NCI-H187 treated with DMSO at 0.1 percent for 48 hours (cell line): ENCODE measurements around the gene ELL3.
"Not testable (repeated sequence)": the region's sequence is repeated elsewhere in the genome, so short reads cannot be mapped to it uniquely, and the experiment has no call there.

Source experiments
- DNase-seq: peaks from one replicate; lab custom pipeline; 2025; lab: John Stamatoyannopoulos, UW

The ELL3 gene

GRCh38 chr15:43791993-43792760 is 15.4 kb upstream of the ELL3 start, which contains the start of gene SERF2:
Gene SERF2, plus strand, starts transcription at chr15:43792320. Its CDS starts 57 bp downstream, at chr15:43792377.
- peak; percentile 58 for DNase-seq

DNA sequence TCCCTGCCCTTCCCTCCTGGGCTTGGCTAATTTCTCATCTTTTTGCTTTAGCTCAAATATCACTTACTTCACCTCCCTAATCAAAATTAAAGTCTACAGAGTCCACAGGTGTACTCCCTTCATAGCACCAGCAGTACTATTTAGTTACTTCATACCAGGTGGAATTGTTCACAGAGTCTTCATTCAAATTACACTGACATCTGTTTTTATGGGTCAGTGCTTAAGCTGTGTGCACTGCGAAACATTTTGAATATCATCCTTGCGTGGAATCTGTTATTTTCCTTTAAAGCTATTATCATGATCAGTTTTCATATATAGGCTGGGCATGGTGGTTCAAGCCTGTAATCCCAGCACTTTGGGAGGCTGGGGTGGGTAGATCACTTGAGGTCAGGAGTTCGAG is 12.6 kb upstream of the ELL3 start:
- no peak for DNase-seq

DNA sequence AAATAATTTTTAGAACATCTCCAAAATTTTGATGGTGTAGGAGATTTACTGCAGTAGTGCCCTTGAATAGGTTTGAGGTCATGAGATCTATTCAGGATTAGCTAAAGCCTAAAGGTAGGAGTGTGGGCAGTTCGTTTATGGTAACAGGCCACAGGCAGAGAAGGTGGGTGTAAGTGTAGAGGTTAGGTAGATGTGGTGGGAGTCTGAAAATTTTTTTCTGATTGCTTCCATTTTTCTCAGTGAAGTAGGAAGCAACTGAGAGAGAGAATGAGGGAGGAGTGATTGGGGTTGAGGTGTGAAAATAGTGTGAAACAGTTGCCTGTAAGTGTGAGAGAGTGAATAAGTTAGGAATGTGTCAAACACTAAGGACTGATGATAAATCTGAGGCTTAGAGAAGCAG is 2.2 kb upstream of the ELL3 start:
- DNase-seq: no peak

DNA sequence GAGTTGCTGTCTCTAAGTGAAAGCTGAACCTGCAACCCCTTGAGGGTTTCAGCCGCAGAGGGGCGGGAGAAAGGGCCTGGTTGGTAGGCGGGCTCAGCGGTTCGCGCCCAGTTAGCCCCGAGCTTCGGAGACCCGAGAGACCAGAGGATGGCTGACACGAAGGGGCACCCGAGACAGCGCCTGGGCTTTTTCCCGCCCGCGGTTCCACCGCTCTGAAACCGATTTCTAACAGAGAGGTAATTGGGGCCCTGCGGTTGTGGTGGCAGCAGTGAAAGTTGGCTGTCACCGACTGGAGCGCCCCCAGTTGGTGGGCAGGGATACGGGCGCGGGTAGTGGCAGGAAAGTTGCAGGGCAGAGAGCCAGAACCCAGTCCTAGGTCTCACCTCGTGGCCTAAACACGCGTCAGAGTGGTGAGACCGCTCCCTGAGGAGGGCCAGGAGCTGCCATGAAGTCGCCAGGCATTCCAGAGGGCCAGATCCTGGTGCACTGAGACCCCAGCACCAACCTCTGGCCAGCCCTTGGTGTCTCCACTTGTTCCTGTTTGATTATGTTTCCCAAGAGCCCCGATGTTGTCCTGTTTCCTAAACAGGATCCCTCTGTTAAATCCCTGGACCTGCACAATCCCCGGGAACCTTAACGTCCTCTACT is 625 bp upstream of the ELL3 start:
- no peak for DNase-seq

GRCh38 chr15:43776101-43776717 is 557 bp downstream of the ELL3 start:
- no peak for DNase-seq

GRCh38 chr15:43775411-43775965 is 1.3 kb downstream of the ELL3 start:
- peak; percentile 27 for DNase-seq

DNA sequence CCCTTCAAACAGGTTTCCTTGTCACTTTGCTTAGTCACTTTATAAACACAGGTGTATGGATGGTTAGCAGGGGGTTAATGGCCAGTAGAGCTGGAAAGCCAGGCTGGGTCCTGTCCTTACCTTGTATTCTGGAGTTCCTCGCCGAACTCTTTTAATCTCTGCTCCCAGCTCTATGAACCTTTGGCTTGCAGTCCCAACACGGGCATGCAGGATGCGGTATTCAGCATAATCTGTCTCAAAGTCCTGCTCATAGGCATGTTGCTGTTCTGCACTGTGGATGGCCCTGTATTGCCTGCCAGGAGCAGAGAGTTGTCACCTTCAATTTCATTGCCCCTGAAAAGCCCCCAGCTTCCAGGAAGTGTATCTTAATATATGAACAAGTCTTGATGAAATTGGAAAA is 2.7 kb downstream of the ELL3 start:
- no peak for DNase-seq

DNA sequence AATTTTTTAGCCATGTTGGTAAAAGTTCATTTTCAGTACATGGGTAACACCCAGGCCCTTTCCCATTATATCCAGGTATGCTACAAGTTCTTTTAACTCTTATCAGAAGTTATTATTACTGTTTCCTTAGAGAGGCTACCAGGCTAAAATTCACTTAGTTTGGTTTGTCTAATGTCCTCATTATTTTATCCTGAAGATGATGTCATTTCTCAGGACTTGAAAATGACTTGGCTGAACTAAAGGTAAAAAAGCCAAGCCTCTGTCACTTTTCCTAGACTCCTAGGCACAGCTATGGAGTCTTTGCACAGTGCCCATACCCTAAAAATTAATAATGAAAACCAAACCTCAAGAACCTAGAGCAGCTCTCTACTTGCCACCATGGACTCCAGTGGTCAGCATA is 4.1 kb downstream of the ELL3 start:
- DNase-seq: no peak

- no peak for DNase-seq
Measured at GRCh38 chr15:43771816-43772215, 5.0 kb downstream of the ELL3 start.

- DNase-seq: no peak
Measured at GRCh38 chr15:43769584-43770228, 7.1 kb downstream of the ELL3 start.

- no peak for DNase-seq
Measured at GRCh38 chr15:43763819-43764446, 12.8 kb downstream of the ELL3 start.

GRCh38 chr15:43762824-43763223 is 13.9 kb downstream of the ELL3 start:
- no peak for DNase-seq

- no peak for DNase-seq
Measured at GRCh38 chr15:43751885-43752284, 24.9 kb downstream of the ELL3 start.

- no peak for DNase-seq
Measured at GRCh38 chr15:43749690-43750345, 26.9 kb downstream of the ELL3 start.

DNA sequence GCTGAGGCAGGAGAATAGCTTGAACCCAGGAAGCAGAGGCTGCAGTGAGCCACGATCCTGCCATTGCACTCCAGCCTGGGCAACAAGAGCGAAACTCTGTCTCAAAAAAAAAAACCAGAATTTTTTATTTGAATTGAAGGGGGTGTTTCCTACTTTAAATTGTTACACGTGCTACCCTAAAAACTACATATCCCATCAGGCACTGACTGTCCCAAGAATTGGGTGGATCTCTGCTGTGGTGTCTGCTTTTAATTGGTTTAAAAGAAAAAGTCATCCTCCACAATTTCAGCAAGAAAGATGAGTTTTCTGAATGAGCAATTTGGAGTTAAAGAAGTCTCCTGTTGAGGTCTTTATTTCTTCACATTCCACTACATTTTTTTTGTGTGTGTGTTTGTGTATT is 28.4 kb downstream of the ELL3 start:
- DNase-seq: no peak

DNA sequence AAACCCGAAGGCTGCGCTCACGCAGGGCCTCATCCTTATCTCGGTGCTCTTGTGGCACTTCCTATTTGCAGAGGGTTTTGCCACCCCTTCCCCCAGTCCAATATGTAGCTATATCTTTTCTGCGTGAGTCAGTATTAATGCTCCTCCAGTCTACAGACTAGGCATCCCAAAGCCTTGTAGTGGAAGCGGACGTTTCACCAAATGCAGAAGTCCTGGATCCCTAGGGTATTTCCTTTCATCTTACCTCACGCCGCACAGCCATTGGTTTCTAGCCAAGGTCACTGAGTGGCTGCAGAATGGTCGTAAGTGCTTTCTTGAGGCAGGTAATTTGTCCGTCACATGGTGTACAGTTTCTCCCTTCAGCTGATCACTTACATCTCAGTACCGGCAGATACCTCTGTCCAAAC is 29.9 kb downstream of the ELL3 start:
- not testable (repeated sequence) for DNase-seq

DNA sequence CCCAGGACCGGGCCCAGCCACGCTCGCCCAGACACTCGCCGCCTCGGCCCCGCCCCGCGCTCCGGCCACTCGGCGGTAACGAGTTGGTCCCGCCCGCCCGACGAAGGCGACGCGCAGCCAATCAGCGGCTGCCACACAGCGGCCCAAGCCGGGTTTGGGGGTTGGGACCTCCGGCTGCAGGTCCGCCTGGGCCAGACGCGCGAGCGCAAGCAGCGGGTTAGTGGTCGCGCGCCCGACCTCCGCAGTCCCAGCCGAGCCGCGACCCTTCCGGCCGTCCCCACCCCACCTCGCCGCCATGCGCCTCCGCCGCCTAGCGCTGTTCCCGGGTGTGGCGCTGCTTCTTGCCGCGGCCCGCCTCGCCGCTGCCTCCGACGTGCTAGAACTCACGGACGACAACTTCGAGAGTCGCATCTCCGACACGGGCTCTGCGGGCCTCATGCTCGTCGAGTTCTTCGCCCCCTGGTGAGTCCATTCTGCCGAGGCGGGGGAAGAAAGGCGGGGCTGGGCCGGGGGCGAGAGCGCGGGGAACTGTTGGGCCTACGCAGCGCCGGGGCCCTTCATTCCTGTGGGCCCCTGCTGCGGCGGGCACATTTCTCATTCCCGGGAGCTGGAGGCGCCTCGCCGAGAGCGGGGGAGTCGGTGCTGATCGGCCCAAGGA is 30.4 kb downstream of the ELL3 start, which contains the start of gene PDIA3:
Gene PDIA3, plus strand, starts transcription at position 194 of the 658 bp plus-strand sequence. Its CDS starts 102 bp downstream, at position 296.
- DNase-seq: not testable (repeated sequence)

- no peak for DNase-seq
Measured at GRCh38 chr15:43735416-43735815, 41.4 kb downstream of the ELL3 start.

DNA sequence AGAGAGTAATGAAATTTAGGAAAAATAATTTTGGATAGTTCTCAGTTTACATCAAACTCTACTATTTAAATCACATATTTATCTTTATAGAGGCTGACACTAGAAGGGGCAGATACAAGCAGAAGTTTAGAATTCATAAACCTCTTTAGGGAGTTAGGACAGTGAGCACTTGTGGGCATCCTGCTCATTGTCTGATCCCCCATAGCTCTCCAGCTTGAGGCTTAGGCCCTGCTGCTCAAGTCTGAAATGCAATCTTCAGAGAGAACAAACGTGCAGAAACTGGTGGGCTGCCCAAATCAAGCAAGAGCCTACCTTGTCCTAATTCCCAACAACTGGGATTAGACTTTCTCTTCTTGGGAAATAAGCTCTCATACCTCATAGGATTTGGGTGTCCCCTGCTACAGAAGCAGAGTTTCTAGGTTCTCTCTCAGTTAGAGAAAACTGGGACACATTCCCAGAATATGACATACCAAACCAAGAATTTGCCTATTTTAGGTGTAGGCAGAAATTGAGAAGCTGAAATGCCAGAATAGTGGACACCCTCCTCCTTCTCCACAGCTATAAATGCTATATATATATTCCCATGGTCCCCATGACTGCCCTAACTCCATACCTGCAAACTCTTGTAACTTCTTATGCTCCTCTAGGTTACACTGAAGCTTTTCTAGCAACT is 48.6 kb downstream of the ELL3 start:
- not testable (repeated sequence) for DNase-seq

DNA sequence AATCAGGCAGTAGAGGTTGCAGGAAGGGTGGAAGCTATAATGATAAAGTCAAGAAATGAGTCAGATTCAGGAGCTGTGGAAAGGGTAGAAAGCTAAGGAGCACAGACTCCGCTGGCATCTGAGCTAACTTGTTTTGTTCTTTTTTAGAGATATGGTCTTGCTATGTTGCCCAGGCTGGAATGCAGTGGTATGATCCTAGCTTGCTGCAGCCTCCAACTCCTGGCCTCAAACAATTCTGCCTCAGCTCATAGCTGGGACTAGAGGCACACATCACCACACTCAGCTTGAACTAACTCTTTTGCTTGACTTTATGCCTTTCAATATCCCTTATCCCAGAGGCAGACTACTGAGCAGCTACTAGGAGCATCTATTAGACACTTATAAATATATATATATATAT is 50.5 kb downstream of the ELL3 start:
- DNase-seq: not testable (repeated sequence)
